GM23338 (cell line): ENCODE measurements around the gene TMX2. TPM values are rescaled to one million over a fixed set of nuclear protein-coding genes. Genes with fewer than 3 reads are reported as not detected.

ENCODE experiments used
- ATAC-seq: fragments of 200-7000 bp; cut with Tn5 transposase; 3 replicates; pipeline ENCODE4 v1.9.1; 2020
- DNase-seq: peaks from one replicate; pipeline ENCODE4 v3.0.0-alpha.2; 2015; ENCODE audit warnings: low spot score
- H2AFZ ChIP-seq: fragments of 200-600 bp; sonication (generic); 2 replicates; pipeline ENCODE4 v1.8.0; 2016; ENCODE audit warnings: antibody characterized with exemption, mild to moderate bottlenecking, moderate library complexity
- H3F3A ChIP-seq: fragments of 200-600 bp; sonication (generic); replicated peaks from 2 replicates; pipeline ENCODE4 v1.8.0; 2017; ENCODE audit warnings: antibody characterized with exemption, mixed run types, low read depth
- H3K27ac ChIP-seq: fragments of 200-600 bp; sonication (generic); 2 replicates; pipeline ENCODE4 v1.6.1; 2016; ENCODE audit warnings: low read depth
- H3K27me3 ChIP-seq: fragments of 200-600 bp; sonication (generic); 2 replicates; pipeline ENCODE4 v1.8.0; 2016; ENCODE audit warnings: mild to moderate bottlenecking, mixed run types, moderate library complexity; ENCODE audit not compliant: insufficient read depth
- H3K36me3 ChIP-seq: fragments of 200-600 bp; sonication (generic); 2 replicates; pipeline ENCODE4 v1.8.0; 2016; ENCODE audit warnings: mild to moderate bottlenecking; ENCODE audit not compliant: insufficient read depth
- H3K4me1 ChIP-seq: fragments of 200-600 bp; sonication (generic); 2 replicates; pipeline ENCODE4 v1.8.0; 2016; ENCODE audit warnings: mild to moderate bottlenecking, moderate library complexity; ENCODE audit not compliant: insufficient read depth
- H3K4me2 ChIP-seq: fragments of 200-600 bp; sonication (generic); 2 replicates; pipeline ENCODE4 v1.7.1; 2017; ENCODE audit warnings: mixed run types
- H3K4me3 ChIP-seq: fragments of 200-600 bp; sonication (generic); 2 replicates; pipeline ENCODE4 v1.6.1; 2016; ENCODE audit warnings: mixed run types
- H3K79me2 ChIP-seq: fragments of 200-600 bp; sonication (generic); replicated peaks from 2 replicates; pipeline ENCODE4 v1.8.0; 2017; ENCODE audit warnings: mild to moderate bottlenecking; ENCODE audit not compliant: insufficient read depth
- H3K9me2 ChIP-seq: fragments of 200-600 bp; sonication (generic); 2 replicates; pipeline ENCODE4 v1.8.0; 2017; ENCODE audit not compliant: insufficient read depth
- H4K20me1 ChIP-seq: fragments of 200-600 bp; sonication (generic); replicated peaks from 2 replicates; pipeline ENCODE4 v1.8.0; 2017; ENCODE audit warnings: mild to moderate bottlenecking; ENCODE audit not compliant: insufficient read depth
- H3K27ac Mint-ChIP-seq: 2 replicates; pipeline ENCODE4 v1.8.0; 2020; ENCODE audit warnings: inconsistent platforms, mild to moderate bottlenecking, moderate library complexity, mixed read lengths
- H3K27me3 Mint-ChIP-seq: 3 replicates; pipeline ENCODE4 v1.8.0; 2022; ENCODE audit warnings: low read depth, mild to moderate bottlenecking, moderate library complexity, mixed read lengths, inconsistent platforms; ENCODE audit not compliant: insufficient read depth, poor library complexity
- H3K36me3 Mint-ChIP-seq: 3 replicates; pipeline ENCODE4 v1.8.0; 2021; ENCODE audit warnings: low read depth, mild to moderate bottlenecking, inconsistent platforms, moderate library complexity, mixed read lengths
- H3K4me1 Mint-ChIP-seq: 3 replicates; pipeline ENCODE4 v1.8.0; 2020; ENCODE audit warnings: mild to moderate bottlenecking, inconsistent platforms, mixed read lengths
- H3K4me3 Mint-ChIP-seq: 3 replicates; pipeline ENCODE4 v1.8.0; 2021; ENCODE audit warnings: moderate library complexity, mild to moderate bottlenecking, inconsistent platforms, mixed read lengths
- H3K9me3 Mint-ChIP-seq: 3 replicates; pipeline ENCODE4 v1.8.0; 2020; ENCODE audit warnings: moderate library complexity, mild to moderate bottlenecking, inconsistent platforms, mixed read lengths
- CREB1 ChIP-seq: fragments of 250-450 bp; sonication (Bioruptor Pico); IDR thresholded peaks from 2 replicates; pipeline ENCODE4 v1.5.0; 2020; ENCODE audit warnings: low read depth, mild to moderate bottlenecking, moderate library complexity
- EZH2 ChIP-seq: fragments of 200-600 bp; sonication (generic); IDR thresholded peaks from one replicate; pipeline ENCODE4 v1.8.0; 2017; ENCODE audit warnings: antibody characterized with exemption, mild to moderate bottlenecking, low read depth; ENCODE audit not compliant: unreplicated experiment
- EZH2phosphoT487 ChIP-seq: fragments of 200-600 bp; sonication (generic); IDR thresholded peaks from one replicate; pipeline ENCODE4 v1.8.1; 2018; ENCODE audit warnings: antibody characterized with exemption; ENCODE audit not compliant: unreplicated experiment
- JUNB ChIP-seq: IDR thresholded peaks from one replicate; pipeline ENCODE4 v1.6.1; 2016; ENCODE audit warnings: antibody characterized with exemption; ENCODE audit not compliant: unreplicated experiment
- NANOG ChIP-seq: IDR thresholded peaks from 2 replicates; pipeline ENCODE4 v1.6.1; 2016; ENCODE audit warnings: antibody characterized with exemption, borderline replicate concordance
- POLR2AphosphoS5 ChIP-seq: IDR thresholded peaks from 2 replicates; pipeline ENCODE4 v1.6.1; 2016; ENCODE audit warnings: antibody characterized with exemption, low read depth
- STAT1 ChIP-seq: IDR thresholded peaks from one replicate; pipeline ENCODE4 v1.6.1; 2016; ENCODE audit warnings: antibody characterized with exemption; ENCODE audit not compliant: unreplicated experiment
- ZNF114 ChIP-seq: fragments of 250-450 bp; sonication (Bioruptor Pico); IDR thresholded peaks from 2 replicates; pipeline ENCODE4 v1.5.0; 2020; ENCODE audit warnings: mild to moderate bottlenecking, moderate library complexity
- ZNF331 ChIP-seq: fragments of 250-450 bp; sonication (Bioruptor Pico); IDR thresholded peaks from 2 replicates; pipeline ENCODE4 v1.5.0; 2020; ENCODE audit warnings: low read depth, mild to moderate bottlenecking, moderate library complexity
- polyA plus RNA-seq: library from polyadenylated mRNA; unstranded; fragments of >200 nt; fragmentation: Nextera tagmentation; extraction: Ambion mirVana; gene quantifications from 2 replicates; pipeline ENCODE4 v1.2.1, GENCODE V29; 2016
- total RNA-seq: library from RNA; depleted of rRNA; stranded (reverse); fragments of >200 nt; shearing (Covaris generic); gene quantifications from 2 replicates; pipeline ENCODE4 v1.2.3, GENCODE V29; 2014
- TF ChIP-seq, protein P1 (sequence below): IDR thresholded peaks from one replicate; pipeline ENCODE4 v1.6.1; 2018; ENCODE audit warnings: antibody characterized with exemption; ENCODE audit not compliant: unreplicated experiment
- TF ChIP-seq, protein P2 (sequence below), 2 experiments: fragments of 200-600 bp in 1 of 2; sonication (generic) in 1 of 2; conservative IDR thresholded peaks; 2 replicates each; pipeline versions ENCODE4 v1.5.1 to v1.6.1; 2016 to 2017; ENCODE audit warnings: antibody characterized with exemption in 2 of 2, low read depth in 2 of 2, mild to moderate bottlenecking in 2 of 2, moderate library complexity in 1 of 2
- TF ChIP-seq, protein P3 (sequence below): IDR thresholded peaks from 2 replicates; pipeline ENCODE4 v1.6.1; 2016; ENCODE audit warnings: antibody characterized with exemption
- TF ChIP-seq, protein P4 (sequence below): fragments of 250-450 bp; sonication (Bioruptor Pico); IDR thresholded peaks from 2 replicates; pipeline ENCODE4 v1.5.0; 2020; ENCODE audit warnings: mild to moderate bottlenecking, moderate library complexity

Gene TMX2
- total and polyA plus RNA-seq, 2 experiments from 2014 or later: 59.2 to 69.3 TPM

GRCh38 chr11:57771365-57771764 is 59.0 kb downstream of the TMX2 start:
- H3K27me3 ChIP-seq: no peaks in the 10 kb centered on the region
- Mint-ChIP-seq H3K9me3 (no peaks in the 10 kb centered on the region), H3K27me3 (peaks cover 13% of the 10 kb centered on the region), H3K36me3 (peaks cover 16% of the 10 kb centered on the region), H3K27ac (no peak overlapping the region), H3K4me3 (no peak overlapping the region; the same call in 2 of the 3 replicates), H3K4me1 (peaks cover 40% of the 10 kb centered on the region)
- H3K4me3 ChIP-seq: no peak overlapping the region
- peaks cover 14% of the 10 kb centered on the region for H3K4me1 ChIP-seq
- H3K79me2 ChIP-seq: peaks cover 100% of the 10 kb centered on the region
- no peak overlapping the region for H3K4me2 ChIP-seq
- H3F3A ChIP-seq: no peaks in the 10 kb centered on the region
- no peak overlapping the region for H3K27ac ChIP-seq
- H2AFZ ChIP-seq: no peak overlapping the region
- TF ChIP-seq, protein P1, sequence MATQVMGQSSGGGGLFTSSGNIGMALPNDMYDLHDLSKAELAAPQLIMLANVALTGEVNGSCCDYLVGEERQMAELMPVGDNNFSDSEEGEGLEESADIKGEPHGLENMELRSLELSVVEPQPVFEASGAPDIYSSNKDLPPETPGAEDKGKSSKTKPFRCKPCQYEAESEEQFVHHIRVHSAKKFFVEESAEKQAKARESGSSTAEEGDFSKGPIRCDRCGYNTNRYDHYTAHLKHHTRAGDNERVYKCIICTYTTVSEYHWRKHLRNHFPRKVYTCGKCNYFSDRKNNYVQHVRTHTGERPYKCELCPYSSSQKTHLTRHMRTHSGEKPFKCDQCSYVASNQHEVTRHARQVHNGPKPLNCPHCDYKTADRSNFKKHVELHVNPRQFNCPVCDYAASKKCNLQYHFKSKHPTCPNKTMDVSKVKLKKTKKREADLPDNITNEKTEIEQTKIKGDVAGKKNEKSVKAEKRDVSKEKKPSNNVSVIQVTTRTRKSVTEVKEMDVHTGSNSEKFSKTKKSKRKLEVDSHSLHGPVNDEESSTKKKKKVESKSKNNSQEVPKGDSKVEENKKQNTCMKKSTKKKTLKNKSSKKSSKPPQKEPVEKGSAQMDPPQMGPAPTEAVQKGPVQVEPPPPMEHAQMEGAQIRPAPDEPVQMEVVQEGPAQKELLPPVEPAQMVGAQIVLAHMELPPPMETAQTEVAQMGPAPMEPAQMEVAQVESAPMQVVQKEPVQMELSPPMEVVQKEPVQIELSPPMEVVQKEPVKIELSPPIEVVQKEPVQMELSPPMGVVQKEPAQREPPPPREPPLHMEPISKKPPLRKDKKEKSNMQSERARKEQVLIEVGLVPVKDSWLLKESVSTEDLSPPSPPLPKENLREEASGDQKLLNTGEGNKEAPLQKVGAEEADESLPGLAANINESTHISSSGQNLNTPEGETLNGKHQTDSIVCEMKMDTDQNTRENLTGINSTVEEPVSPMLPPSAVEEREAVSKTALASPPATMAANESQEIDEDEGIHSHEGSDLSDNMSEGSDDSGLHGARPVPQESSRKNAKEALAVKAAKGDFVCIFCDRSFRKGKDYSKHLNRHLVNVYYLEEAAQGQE: no peak
- TF ChIP-seq, protein P2, sequence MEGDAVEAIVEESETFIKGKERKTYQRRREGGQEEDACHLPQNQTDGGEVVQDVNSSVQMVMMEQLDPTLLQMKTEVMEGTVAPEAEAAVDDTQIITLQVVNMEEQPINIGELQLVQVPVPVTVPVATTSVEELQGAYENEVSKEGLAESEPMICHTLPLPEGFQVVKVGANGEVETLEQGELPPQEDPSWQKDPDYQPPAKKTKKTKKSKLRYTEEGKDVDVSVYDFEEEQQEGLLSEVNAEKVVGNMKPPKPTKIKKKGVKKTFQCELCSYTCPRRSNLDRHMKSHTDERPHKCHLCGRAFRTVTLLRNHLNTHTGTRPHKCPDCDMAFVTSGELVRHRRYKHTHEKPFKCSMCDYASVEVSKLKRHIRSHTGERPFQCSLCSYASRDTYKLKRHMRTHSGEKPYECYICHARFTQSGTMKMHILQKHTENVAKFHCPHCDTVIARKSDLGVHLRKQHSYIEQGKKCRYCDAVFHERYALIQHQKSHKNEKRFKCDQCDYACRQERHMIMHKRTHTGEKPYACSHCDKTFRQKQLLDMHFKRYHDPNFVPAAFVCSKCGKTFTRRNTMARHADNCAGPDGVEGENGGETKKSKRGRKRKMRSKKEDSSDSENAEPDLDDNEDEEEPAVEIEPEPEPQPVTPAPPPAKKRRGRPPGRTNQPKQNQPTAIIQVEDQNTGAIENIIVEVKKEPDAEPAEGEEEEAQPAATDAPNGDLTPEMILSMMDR (conservative IDR thresholded peaks at IDR 0.05; ENCODE audit: low read depth in 2 of 2): no peak
- TF ChIP-seq, protein P3, sequence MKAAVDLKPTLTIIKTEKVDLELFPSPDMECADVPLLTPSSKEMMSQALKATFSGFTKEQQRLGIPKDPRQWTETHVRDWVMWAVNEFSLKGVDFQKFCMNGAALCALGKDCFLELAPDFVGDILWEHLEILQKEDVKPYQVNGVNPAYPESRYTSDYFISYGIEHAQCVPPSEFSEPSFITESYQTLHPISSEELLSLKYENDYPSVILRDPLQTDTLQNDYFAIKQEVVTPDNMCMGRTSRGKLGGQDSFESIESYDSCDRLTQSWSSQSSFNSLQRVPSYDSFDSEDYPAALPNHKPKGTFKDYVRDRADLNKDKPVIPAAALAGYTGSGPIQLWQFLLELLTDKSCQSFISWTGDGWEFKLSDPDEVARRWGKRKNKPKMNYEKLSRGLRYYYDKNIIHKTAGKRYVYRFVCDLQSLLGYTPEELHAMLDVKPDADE: no peak
- no peak for TF ChIP-seq STAT1
- TF ChIP-seq POLR2AphosphoS5: no peak
- no peak for TF ChIP-seq ZNF331 (CRISPR knock-in tag)
- no peak for TF ChIP-seq JUNB
- no peak for TF ChIP-seq ZNF114 (CRISPR knock-in tag)
- no peak for TF ChIP-seq CREB1 (CRISPR knock-in tag)
- no peak for TF ChIP-seq NANOG
- TF ChIP-seq, protein P4, sequence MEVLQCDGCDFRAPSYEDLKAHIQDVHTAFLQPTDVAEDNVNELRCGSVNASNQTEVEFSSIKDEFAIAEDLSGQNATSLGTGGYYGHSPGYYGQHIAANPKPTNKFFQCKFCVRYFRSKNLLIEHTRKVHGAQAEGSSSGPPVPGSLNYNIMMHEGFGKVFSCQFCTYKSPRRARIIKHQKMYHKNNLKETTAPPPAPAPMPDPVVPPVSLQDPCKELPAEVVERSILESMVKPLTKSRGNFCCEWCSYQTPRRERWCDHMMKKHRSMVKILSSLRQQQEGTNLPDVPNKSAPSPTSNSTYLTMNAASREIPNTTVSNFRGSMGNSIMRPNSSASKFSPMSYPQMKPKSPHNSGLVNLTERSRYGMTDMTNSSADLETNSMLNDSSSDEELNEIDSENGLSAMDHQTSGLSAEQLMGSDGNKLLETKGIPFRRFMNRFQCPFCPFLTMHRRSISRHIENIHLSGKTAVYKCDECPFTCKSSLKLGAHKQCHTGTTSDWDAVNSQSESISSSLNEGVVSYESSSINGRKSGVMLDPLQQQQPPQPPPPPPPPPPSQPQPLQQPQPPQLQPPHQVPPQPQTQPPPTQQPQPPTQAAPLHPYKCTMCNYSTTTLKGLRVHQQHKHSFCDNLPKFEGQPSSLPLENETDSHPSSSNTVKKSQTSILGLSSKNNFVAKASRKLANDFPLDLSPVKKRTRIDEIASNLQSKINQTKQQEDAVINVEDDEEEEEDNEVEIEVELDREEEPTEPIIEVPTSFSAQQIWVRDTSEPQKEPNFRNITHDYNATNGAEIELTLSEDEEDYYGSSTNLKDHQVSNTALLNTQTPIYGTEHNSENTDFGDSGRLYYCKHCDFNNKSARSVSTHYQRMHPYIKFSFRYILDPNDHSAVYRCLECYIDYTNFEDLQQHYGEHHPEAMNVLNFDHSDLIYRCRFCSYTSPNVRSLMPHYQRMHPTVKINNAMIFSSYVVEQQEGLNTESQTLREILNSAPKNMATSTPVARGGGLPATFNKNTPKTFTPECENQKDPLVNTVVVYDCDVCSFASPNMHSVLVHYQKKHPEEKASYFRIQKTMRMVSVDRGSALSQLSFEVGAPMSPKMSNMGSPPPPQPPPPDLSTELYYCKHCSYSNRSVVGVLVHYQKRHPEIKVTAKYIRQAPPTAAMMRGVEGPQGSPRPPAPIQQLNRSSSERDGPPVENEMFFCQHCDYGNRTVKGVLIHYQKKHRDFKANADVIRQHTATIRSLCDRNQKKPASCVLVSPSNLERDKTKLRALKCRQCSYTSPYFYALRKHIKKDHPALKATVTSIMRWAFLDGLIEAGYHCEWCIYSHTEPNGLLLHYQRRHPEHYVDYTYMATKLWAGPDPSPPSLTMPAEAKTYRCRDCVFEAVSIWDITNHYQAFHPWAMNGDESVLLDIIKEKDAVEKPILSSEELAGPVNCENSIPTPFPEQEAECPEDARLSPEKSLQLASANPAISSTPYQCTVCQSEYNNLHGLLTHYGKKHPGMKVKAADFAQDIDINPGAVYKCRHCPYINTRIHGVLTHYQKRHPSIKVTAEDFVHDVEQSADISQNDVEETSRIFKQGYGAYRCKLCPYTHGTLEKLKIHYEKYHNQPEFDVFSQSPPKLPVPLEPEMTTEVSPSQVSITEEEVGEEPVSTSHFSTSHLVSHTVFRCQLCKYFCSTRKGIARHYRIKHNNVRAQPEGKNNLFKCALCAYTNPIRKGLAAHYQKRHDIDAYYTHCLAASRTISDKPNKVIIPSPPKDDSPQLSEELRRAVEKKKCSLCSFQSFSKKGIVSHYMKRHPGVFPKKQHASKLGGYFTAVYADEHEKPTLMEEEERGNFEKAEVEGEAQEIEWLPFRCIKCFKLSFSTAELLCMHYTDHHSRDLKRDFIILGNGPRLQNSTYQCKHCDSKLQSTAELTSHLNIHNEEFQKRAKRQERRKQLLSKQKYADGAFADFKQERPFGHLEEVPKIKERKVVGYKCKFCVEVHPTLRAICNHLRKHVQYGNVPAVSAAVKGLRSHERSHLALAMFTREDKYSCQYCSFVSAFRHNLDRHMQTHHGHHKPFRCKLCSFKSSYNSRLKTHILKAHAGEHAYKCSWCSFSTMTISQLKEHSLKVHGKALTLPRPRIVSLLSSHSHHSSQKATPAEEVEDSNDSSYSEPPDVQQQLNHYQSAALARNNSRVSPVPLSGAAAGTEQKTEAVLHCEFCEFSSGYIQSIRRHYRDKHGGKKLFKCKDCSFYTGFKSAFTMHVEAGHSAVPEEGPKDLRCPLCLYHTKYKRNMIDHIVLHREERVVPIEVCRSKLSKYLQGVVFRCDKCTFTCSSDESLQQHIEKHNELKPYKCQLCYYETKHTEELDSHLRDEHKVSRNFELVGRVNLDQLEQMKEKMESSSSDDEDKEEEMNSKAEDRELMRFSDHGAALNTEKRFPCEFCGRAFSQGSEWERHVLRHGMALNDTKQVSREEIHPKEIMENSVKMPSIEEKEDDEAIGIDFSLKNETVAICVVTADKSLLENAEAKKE: no peak
- no peak for TF ChIP-seq EZH2
- TF ChIP-seq EZH2phosphoT487: no peak
- H3K9me2 ChIP-seq: no peaks in the 10 kb centered on the region
- DNase-seq: no peak
- no peaks in the 10 kb centered on the region for H3K36me3 ChIP-seq
- H4K20me1 ChIP-seq: peaks cover 35% of the 10 kb centered on the region
- no peak for ATAC-seq
